A549 (cell line): ENCODE results near the gene ITIH5. TPM values are rescaled to one million over a fixed set of nuclear protein-coding genes. Genes with fewer than 3 reads are reported as not detected.

Experiments
- ATAC-seq, 2 experiments: fragments of 200-7000 bp in 1 of 2; fragments of >200 bp in 1 of 2; cut with Nextera tagmentation in 1 of 2; cut with Tn5 transposase in 1 of 2; 3 replicates each; pipeline versions ENCODE4 v1.8.0 to v1.9.1; 2018 to 2020; ENCODE audit warnings: mild to moderate bottlenecking in 1 of 2, moderate library complexity in 1 of 2
- CTCF ChIA-PET: fragments of 300-600 bp; sonication (Branson Sonifier 250); formaldehyde crosslinking; extraction: SDS; loops from one replicate; lab custom pipeline; 2021; ENCODE audit warnings: antibody characterized with exemption, inconsistent platforms; lab: Yijun Ruan, JAX
- POLR2A ChIA-PET: fragments of 350-600 bp; formaldehyde crosslinking; extraction: SDS; loops from one replicate; lab custom pipeline; 2021; ENCODE audit warnings: antibody characterized with exemption, inconsistent platforms; lab: Yijun Ruan, JAX
- DNase-seq, 2 experiments: peaks; one replicate each; pipeline versions ENCODE4 v3.0.0 to v3.0.0-alpha.2; 2011 to 2016; ENCODE audit warnings: low read depth in 1 of 2, low spot score in 1 of 2
- FAIRE-seq: peaks from 2 replicates; lab custom pipeline; 2011; peaks lifted over from hg19 to GRCh38; lab: Jason Lieb, UNC
- H3K27ac ChIP-seq, 2 experiments: fragments of >200 bp; sonication (Bioruptor Twin); formaldehyde crosslinking; 3 replicates each; pipeline ENCODE4 v1.5.1; 2016 to 2017
- H3K4me1 ChIP-seq: fragments of >200 bp; sonication (Bioruptor Twin); formaldehyde crosslinking; 3 replicates; pipeline ENCODE4 v1.6.1; 2016
- H3K4me2 ChIP-seq: fragments of >200 bp; sonication (Bioruptor Twin); formaldehyde crosslinking; 3 replicates; pipeline ENCODE4 v1.6.1; 2016
- H3K4me3 ChIP-seq: fragments of >200 bp; sonication (Bioruptor Twin); formaldehyde crosslinking; 3 replicates; pipeline ENCODE4 v1.5.1; 2016
- H3K9me3 ChIP-seq: fragments of >200 bp; sonication (Bioruptor Twin); formaldehyde crosslinking; 3 replicates; pipeline ENCODE4 v1.6.1; 2016
- E2F6 ChIP-seq: IDR thresholded peaks from 2 replicates; pipeline ENCODE4 v1.6.1; 2012; ENCODE audit warnings: low read depth, borderline replicate concordance
- EHMT2 ChIP-seq: fragments of 200-600 bp; sonication (generic); IDR thresholded peaks from 2 replicates; pipeline ENCODE4 v1.6.1; 2016; ENCODE audit warnings: antibody characterized with exemption, low read depth, mild to moderate bottlenecking, moderate library complexity
- ELK1 ChIP-seq: fragments of 150-350 bp; IDR thresholded peaks from 2 replicates; pipeline ENCODE4 v1.6.1; 2014; ENCODE audit warnings: low read depth, mild to moderate bottlenecking, low read length
- EP300 ChIP-seq, 2 experiments: fragments of >200 bp; sonication (Bioruptor Twin); formaldehyde crosslinking; IDR thresholded peaks; 2 replicates in 1 of 2; 3 replicates in 1 of 2; pipeline ENCODE4 v1.6.1; 2016 to 2017
- FOSL2 ChIP-seq, 2 experiments: fragments of 450-650 bp in 1 of 2; fragments of >200 bp in 1 of 2; sonication (Bioruptor Twin) in 1 of 2; formaldehyde crosslinking; IDR thresholded peaks; 2 replicates each; pipeline versions ENCODE4 v1.5.0 to v1.6.1; 2016 to 2020; ENCODE audit warnings: mild to moderate bottlenecking in 1 of 2, moderate library complexity in 1 of 2
- HOXA7 ChIP-seq: fragments of 250-450 bp; sonication (Bioruptor Pico); IDR thresholded peaks from 2 replicates; pipeline ENCODE4 v1.5.0; 2020; ENCODE audit warnings: mild to moderate bottlenecking, moderate library complexity
- HOXB13 ChIP-seq: fragments of 250-450 bp; sonication (Bioruptor Pico); IDR thresholded peaks from 2 replicates; pipeline ENCODE4 v1.5.0; 2020; ENCODE audit warnings: low read depth, mild to moderate bottlenecking, moderate library complexity
- MAFK ChIP-seq: fragments of 450-650 bp; IDR thresholded peaks from 2 replicates; pipeline ENCODE4 v1.6.1; 2014; ENCODE audit not compliant: partially characterized antibody
- MYC ChIP-seq: IDR thresholded peaks from 2 replicates; pipeline ENCODE4 v1.6.1; 2012; ENCODE audit warnings: mild to moderate bottlenecking, inconsistent platforms, low read length, improper control_type of control experiment, borderline replicate concordance
- NPAS2 ChIP-seq: fragments of 250-450 bp; sonication (Bioruptor Pico); IDR thresholded peaks from 2 replicates; pipeline ENCODE4 v1.8.0; 2022; ENCODE audit warnings: mild to moderate bottlenecking, moderate library complexity, borderline replicate concordance
- POLR2A ChIP-seq: IDR thresholded peaks from 2 replicates; pipeline ENCODE4 v1.6.1; 2012; ENCODE audit warnings: mild to moderate bottlenecking, low read length
- POLR2AphosphoS2 ChIP-seq: conservative IDR thresholded peaks from 2 replicates; pipeline ENCODE4 v1.6.1; 2012; ENCODE audit warnings: low read length, improper control_type of control experiment, inconsistent platforms
- RCOR1 ChIP-seq: fragments of 150-350 bp; IDR thresholded peaks from 2 replicates; pipeline ENCODE4 v1.6.1; 2014; ENCODE audit warnings: antibody characterized with exemption, low read length, low read depth
- REST ChIP-seq: fragments of 200-600 bp; sonication (generic); IDR thresholded peaks from 2 replicates; pipeline ENCODE4 v1.6.1; 2016; ENCODE audit warnings: antibody characterized with exemption, mild to moderate bottlenecking, moderate library complexity
- RFX5 ChIP-seq: fragments of 450-650 bp; IDR thresholded peaks from 2 replicates; pipeline ENCODE4 v1.7.1; 2014; ENCODE audit warnings: antibody characterized with exemption, mild to moderate bottlenecking, moderate library complexity
- RNF2 ChIP-seq: fragments of 200-600 bp; sonication (generic); IDR thresholded peaks from 2 replicates; pipeline ENCODE4 v1.6.1; 2016; ENCODE audit warnings: low read depth, mild to moderate bottlenecking, antibody characterized with exemption, moderate library complexity, borderline replicate concordance
- SMC3 ChIP-seq: fragments of >200 bp; sonication (Bioruptor Twin); formaldehyde crosslinking; IDR thresholded peaks from 3 replicates; pipeline ENCODE4 v1.6.1; 2018; ENCODE audit warnings: inconsistent platforms
- TFCP2L1 ChIP-seq: fragments of 250-450 bp; sonication (Bioruptor Pico); IDR thresholded peaks from 2 replicates; pipeline ENCODE4 v1.5.0; 2021; ENCODE audit warnings: mild to moderate bottlenecking
- ZC3H11A ChIP-seq: fragments of 450-650 bp; IDR thresholded peaks from 2 replicates; pipeline ENCODE4 v1.6.1; 2014; ENCODE audit warnings: antibody characterized with exemption, mild to moderate bottlenecking
- ZFP36 ChIP-seq: fragments of 450-650 bp; IDR thresholded peaks from 2 replicates; pipeline ENCODE4 v1.6.1; 2014; ENCODE audit warnings: borderline replicate concordance; ENCODE audit not compliant: partially characterized antibody
- WGBS: methylation state at CpG from one replicate; pipeline ENCODE4 v1.1.6; 2017; ENCODE audit errors: missing lambda C conversion rate; 5-methylcytosine and 5-hydroxymethylcytosine counted together
- polyA plus RNA-seq, 4 experiments: library from polyadenylated mRNA; depleted of rRNA in 3 of 4; stranded (reverse); fragments of >200 nt; fragmentation: RNase III in 1 of 4; extraction: RNeasy Plus Mini Kit Qiagen cat#74134 plus additional on column Dnase treatment in 1 of 4; gene quantifications; 2 replicates in 3 of 4; 3 replicates in 1 of 4; pipeline ENCODE4 v1.2.3, GENCODE V29; 2011 to 2017

The ITIH5 gene
- polyA plus RNA-seq, 2 of the 4 experiments (the other 2 are of a cell fraction) = 0.03 to 0.05 TPM

GRCh38 chr10:7705341-7705740 lies 38.6 kb upstream of the ITIH5 start (continued):
- TF ChIP-seq SMC3 = no peak
- no peak for TF ChIP-seq EP300 (IDR thresholded peaks at IDR 0.05)
- no peak for TF ChIP-seq REST
- TF ChIP-seq, all 56 proteins: peak for 0

- DNase-seq (no peak), ATAC-seq (no peak), FAIRE-seq (no peak)
- Histone ChIP-seq H3K9me3 (no peaks in the 10 kb centered on the region), H3K4me1 (peaks cover 20% of the 10 kb centered on the region; the same call in 2 of the 3 replicates), H3K4me3 (no peak overlapping the region), H3K4me2 (no peak overlapping the region), H3K27ac (no peak overlapping the region)
- POLR2A ChIA-PET = no interaction called here
- WGBS = 68% methylated on average over 8 of the region's 8 CpGs
- CTCF ChIA-PET = interaction anchor here (1.6 kb wide), 1 partner anchor 17 kb away, joined by 8 read pairs; no protein-coding TSS in a partner anchor
- TF ChIP-seq ZC3H11A = no peak
- no peak for TF ChIP-seq MYC
- TF ChIP-seq POLR2A = no peak
- no peak for TF ChIP-seq HOXB13
- no peak for TF ChIP-seq RCOR1
- TF ChIP-seq TFCP2L1 (CRISPR knock-in tag) = no peak
- no peak for TF ChIP-seq ELK1
- TF ChIP-seq RNF2 = no peak
- TF ChIP-seq EHMT2 = no peak
- TF ChIP-seq E2F6 = no peak
- no peak for TF ChIP-seq HOXA7 (CRISPR knock-in tag)
Observed at GRCh38 chr10:7704071-7705016, 37.6 kb upstream of the ITIH5 start.

GRCh38 chr10:7703140-7703539 lies 36.4 kb upstream of the ITIH5 start, which contains the start of gene ITIH2:
TSS of gene ITIH2 (plus strand) at chr10:7703316. CDS start at chr10:7703435, 119 bp downstream.
- Histone ChIP-seq H3K27ac (peak within 1 kb of the TSS; percentile 15 to 21; a peak in 1 of 6 replicates), H3K4me1 (peaks cover 20% of the 10 kb centered on the region; the same call in 2 of the 3 replicates), H3K4me2 (no peak within 1 kb of the TSS), H3K4me3 (no peak within 1 kb of the TSS), H3K9me3 (no peaks in the 10 kb centered on the region)
- 7% methylated on average over 4 of the region's 4 CpGs for WGBS
- ChIA-PET POLR2A (no interaction called here), CTCF (interaction anchor here (1.6 kb wide), 1 partner anchor 16 kb away, joined by 8 read pairs; no protein-coding TSS in a partner anchor)
- ATAC-seq (no peak), FAIRE-seq (no peak), DNase-seq (no peak)
- TF ChIP-seq NPAS2 (CRISPR knock-in tag) = no peak
- no peak for TF ChIP-seq EP300 (IDR thresholded peaks at IDR 0.05)
- TF ChIP-seq MAFK = no peak
- no peak for TF ChIP-seq FOSL2 (IDR thresholded peaks at IDR 0.05)
- TF ChIP-seq FOSL2 (CRISPR knock-in tag; IDR thresholded peaks at IDR 0.05) = no peak
- TF ChIP-seq RFX5 = no peak
- TF ChIP-seq HOXB13 = no peak
- no peak for TF ChIP-seq POLR2AphosphoS2
- TF ChIP-seq ZFP36 = no peak
- no peak for TF ChIP-seq SMC3
